Colon (tissue), 2 donors: ENCODE data around the gene DDX10.

Experiments used
- FAIRE-seq: peaks from 2 replicates; lab custom pipeline; 2012; peaks lifted over from hg19 to GRCh38; lab: Jason Lieb, UNC
- donor health status: control.
- donor health status: control.

DDX10 gene

DNA sequence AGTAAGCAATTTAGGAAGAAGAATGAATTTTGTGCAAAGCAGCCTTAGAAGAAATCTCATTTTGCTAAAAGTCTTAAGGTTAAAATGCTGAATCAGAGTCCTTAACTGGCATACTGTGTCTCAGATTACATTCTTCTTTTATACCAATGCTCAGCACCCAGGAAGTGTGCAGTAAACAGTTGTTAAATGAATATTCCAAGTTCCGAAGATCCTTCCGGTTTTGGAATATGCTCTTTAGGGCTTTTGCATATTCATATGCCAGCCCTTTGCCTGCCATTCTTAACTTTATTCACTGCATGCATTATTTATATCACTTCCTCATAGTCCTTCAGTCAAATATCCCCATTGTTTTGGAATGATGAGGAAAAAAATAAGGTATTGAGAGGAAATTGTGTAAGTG, 242.0 kb downstream of the DDX10 start:
- FAIRE-seq: no peak

GRCh38 chr11:108909041-108909440, 244.2 kb downstream of the DDX10 start:
- no peak for FAIRE-seq

DNA sequence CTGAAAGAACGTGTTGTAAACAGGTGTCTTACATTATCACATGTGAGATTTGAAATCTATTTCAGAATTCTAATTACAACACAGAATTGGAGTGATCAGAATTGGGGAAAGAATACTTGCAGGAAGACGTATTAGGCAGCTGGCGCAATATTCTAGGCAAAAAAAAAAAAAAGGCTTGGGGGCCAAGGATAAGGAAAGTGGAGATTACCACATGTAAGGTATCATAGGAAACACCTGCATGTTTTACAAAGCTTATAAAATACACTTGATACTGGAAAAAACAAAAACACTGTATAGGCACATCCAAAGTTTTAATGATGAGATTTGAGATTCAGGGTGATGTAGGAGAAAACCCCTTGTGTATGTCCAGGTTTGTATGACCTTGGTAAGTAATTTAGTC, 245.1 kb downstream of the DDX10 start:
- no peak for FAIRE-seq

GRCh38 chr11:108912581-108912980, 247.7 kb downstream of the DDX10 start:
- FAIRE-seq: no peak

DNA sequence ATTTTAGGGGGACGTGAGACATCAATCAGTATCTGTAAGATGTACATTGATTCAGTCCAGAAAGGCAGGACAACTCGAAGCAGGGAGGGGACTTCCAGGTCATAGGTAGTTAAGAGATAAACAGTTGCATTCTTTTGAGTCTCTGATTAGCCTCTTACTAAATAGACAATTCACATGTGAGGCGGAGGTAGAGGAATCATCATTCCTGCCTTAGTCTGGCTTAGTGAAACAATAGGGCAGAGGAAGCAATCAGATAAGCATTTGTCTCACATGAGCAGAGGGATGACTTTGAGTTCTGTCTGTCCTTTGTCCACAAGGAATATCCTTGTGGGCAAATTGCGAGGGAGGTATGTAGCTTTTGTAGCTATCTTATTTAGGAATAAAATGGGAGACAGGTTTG, 248.3 kb downstream of the DDX10 start:
- no peak for FAIRE-seq

- FAIRE-seq: no peak
Observed at GRCh38 chr11:108914211-108914610, 249.3 kb downstream of the DDX10 start.

- FAIRE-seq: no peak
Observed at GRCh38 chr11:108914981-108915380, 250.1 kb downstream of the DDX10 start.

DNA sequence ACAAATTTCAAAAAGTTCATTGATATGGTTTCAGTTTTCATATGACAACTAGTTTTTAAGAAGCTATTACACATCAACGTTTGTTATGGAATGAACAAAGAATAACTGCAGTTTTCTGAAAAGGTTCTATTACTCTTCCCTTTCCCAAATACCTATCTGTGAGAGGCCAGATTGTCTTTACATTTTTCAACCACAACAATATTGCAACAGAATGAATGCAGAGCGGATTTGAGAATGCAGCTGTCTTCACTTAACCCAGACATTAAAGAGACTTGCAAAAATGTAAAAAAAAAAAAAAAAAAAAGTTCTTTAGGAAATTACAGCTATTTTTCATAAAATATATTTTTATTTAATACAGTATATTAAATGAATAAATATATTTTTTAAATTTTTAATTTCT, 250.8 kb downstream of the DDX10 start:
- FAIRE-seq: no peak

- no peak for FAIRE-seq
Observed at GRCh38 chr11:108916290-108916689, 251.4 kb downstream of the DDX10 start.

DNA sequence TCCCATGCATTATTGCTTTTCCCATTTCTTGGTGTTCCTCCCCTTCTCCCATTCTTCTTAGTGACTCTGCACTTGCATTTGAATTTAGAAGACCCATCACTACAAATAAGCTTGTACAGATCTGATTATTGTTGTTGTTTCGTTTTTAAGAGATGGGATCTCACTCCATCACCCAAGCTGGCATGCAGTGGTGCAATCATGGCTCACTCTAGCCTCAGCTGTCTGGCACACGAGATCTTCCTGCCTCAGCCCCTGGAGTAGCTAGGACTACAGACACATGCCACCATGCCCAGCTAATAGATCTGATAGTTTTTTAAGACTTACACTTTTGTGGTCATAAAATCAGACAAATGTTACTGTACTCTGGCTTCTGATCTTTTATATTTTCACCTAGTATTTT, 252.1 kb downstream of the DDX10 start:
- FAIRE-seq: no peak

GRCh38 chr11:108921211-108921610, 256.3 kb downstream of the DDX10 start:
- FAIRE-seq: no peak

DNA sequence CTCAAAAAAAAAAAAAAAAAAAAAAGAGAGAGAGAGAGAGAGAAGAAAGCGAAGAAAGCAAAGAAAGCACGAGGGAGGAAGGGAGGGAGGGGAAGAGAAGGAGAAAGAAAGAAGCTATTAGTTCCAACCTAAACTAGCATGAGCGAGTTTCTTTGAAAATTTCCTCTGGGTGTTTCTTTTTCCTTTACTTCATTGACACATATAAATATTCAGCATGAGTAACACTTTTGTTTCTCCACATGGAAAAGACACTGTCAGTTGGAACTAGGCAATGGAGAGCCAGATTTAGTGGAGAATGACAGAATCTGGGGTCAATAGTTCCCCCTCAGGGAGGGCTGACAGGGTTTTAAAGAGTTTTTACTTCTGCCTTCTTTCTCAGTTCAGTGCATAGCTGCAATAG, 257.4 kb downstream of the DDX10 start:
- no peak for FAIRE-seq

- no peak for FAIRE-seq
Observed at GRCh38 chr11:108923413-108923812, 258.5 kb downstream of the DDX10 start.

- no peak for FAIRE-seq
Observed at GRCh38 chr11:108926171-108926840, 261.4 kb downstream of the DDX10 start.

DNA sequence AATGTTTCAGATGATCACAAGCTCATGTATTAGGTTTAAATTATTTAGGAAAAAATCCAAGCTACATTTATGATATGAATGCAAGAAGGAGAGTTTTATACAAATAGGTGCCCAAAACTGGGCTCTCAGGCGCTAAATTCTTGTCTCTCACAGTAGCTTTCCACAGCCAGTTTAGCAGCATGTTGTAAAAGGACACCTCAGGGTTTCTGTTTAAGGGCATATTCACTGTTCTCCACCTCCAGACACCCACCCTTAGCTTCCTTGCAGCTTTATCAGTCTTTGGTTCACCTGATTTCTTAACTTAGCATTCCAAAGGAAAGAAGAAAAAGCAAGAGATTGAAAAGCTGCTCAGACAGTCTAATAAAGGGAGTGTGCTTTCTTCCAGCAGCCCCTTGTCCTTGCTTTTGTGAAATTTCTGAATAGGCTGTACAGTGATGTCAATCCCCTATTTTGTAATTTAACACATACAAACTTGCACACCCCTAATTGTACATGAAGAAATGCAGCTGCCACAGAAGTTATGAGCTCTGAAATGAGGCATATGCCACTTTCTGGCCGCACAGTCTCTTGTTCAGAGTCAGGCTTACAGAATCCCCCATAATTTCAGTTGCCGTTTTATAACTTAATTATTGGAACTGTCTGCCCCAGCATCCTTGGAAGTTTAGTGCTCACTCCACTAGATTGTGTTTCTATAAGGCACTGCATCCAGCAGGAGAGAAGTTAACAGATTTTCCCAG, 262.1 kb downstream of the DDX10 start:
- FAIRE-seq: no peak

DNA sequence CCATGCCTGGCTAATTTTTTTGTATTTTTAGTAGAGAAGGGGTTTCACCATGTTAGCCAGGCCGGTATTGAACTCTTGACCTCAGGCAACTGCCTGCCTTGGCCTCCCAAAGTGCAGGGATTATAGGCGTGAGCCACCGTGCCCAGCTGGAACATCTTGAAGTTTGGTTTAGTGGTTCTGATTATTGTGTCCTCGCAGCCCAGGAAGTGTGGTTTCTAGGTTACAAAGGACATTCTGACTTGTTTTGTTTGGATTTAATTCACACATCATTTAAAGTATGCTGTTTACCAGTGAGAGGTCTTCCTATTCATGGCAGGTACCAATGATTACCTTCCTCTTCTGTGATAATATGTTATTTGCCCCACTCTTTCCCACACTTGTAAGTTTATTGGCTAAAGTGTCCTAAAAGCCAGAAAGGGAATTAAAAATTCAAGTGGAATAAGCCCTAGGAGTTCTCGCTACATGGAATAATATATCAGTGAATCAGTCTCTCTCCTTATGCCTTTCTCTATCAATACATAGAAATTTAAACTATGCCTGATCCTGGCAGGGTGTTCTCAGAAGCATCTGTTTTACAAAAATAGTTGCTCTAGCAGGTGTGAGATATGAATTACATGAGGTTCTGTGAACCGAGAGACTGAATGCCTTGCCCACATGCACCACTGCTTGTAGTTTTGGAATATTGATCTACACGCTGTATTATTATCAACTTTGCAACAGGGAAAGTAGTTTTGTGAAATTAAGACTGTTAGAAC, 263.1 kb downstream of the DDX10 start:
- no peak for FAIRE-seq

GRCh38 chr11:108929241-108929640, 264.4 kb downstream of the DDX10 start:
- FAIRE-seq: no peak

GRCh38 chr11:108931168-108931567, 266.3 kb downstream of the DDX10 start:
- FAIRE-seq: no peak

GRCh38 chr11:108933630-108934029, 268.8 kb downstream of the DDX10 start:
- no peak for FAIRE-seq

DNA sequence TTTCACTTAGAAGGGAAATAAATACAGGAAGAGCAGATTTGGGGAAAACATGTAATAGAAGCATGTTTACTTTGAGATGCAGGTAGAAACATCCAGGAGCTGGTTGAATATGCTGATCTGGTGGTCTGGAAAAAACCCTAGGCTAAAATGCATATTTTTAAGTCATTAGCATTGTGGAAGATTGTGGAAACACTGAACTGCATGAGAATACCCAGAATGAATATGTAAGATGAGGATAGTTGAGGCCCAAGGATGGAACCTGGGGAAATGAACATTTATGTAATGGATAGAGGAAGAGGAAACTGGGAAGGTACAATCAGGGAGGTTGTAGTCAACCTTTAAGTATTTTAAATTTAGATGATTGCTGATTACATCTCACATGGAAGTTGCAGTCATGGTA, 269.4 kb downstream of the DDX10 start:
- FAIRE-seq: no peak

DNA sequence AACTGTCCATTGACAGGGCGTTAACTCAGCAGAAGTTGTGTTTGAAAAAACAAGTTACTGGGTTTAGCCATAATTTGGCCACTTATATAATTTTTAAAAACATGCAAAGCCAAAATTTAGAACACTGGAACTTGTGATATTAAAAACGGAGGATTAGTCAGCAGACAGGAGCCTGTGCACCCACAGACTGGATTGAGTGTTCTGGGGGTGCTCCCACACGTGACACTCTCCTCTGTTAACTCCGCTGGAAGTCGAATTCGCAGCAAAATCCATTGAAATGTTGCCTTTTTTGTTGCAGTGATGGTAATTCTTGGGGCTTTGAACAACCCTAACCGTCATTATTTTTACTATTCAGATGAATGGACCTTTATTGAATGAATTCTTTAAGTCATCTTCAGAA, 269.8 kb downstream of the DDX10 start:
- no peak for FAIRE-seq

DNA sequence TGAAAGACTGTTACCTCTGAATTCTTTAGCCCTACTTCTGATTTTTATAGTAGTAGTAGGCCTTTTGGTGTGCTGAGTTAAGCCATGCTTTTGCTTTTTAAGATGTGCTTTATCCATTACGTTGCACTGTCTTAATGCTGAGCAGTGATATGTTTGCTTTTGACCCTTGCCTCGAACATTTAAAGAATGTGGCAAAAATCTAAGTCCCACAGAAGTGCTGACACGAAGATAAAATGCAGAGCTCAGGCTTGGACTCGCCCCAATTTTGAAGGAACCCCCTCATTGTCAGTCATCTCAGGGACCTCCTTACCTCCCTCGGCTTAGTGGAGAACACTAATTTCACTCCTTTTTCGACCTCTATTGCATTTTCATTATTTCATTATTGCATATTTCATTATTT, 272.9 kb downstream of the DDX10 start:
- FAIRE-seq: no peak

DNA sequence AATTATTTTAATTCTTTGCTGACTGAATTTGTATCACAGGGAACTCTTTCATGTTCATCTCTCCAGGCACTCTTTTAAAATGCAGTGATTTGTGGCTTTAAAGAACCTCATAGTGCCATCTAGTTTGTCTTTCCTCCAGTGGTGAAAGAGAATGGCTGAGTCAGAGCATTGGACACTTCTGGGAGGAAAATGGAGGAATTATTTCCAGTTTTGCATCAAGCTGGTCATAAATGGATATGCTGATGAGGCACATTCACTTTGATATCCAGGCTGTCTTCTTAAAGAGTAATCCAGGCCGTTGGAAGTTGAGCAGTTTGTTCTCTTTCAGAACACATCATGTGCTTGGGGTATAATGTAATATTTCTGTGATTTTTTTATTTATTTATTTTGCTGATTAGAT, 273.7 kb downstream of the DDX10 start:
- FAIRE-seq: no peak
